ENCODE results near the gene GSX2.

GRCh38 chr4:54149323-54149722 is 49.4 kb downstream of the GSX2 start:
- TF ChIP-seq POLR2A (IDR thresholded peaks at IDR 0.05) (no peak), CTCF (IDR thresholded peaks at IDR 0.05) (no peak)

Data from body of pancreas (tissue), 4 donors.